A673 (cell line): ENCODE data around the gene SHOX. TPM values are rescaled to one million over a fixed set of nuclear protein-coding genes. Genes with fewer than 3 reads are reported as not detected.

ENCODE experiments used
- total RNA-seq: library from RNA; stranded (reverse); gene quantifications from 2 replicates; pipeline ENCODE4 v1.2.3, GENCODE V29; 2021

SHOX gene
- total RNA-seq, 1 experiment from 2014 or later, result not detected

Other genes starting within 250 kb of the SHOX start
- 43.6 and 46.5 TPM in 2 replicates for gene PPP2R3B, start 243.9 kb upstream of the SHOX start, total RNA-seq